HepG2 (cell line): ENCODE results near the gene TBX10. TPM values are rescaled to one million over a fixed set of nuclear protein-coding genes. Genes with fewer than 3 reads are reported as not detected.

Experiments used
- ARID4A ChIP-seq: sonication (generic); formaldehyde crosslinking; IDR thresholded peaks from 2 replicates; pipeline ENCODE4 v1.5.0; 2020; ENCODE audit warnings: mild to moderate bottlenecking, missing genetic modification reagents, borderline replicate concordance
- FOSL1 ChIP-seq: sonication (generic); formaldehyde crosslinking; IDR thresholded peaks from 2 replicates; pipeline ENCODE4 v1.9.0; 2021; ENCODE audit warnings: missing genetic modification reagents, borderline replicate concordance
- MIER2 ChIP-seq: IDR thresholded peaks from 2 replicates; pipeline ENCODE4 v1.6.1; 2016; ENCODE audit warnings: missing biosample characterization, missing genetic modification reagents
- RAD21 ChIP-seq: fragments of 450-650 bp; formaldehyde crosslinking; IDR thresholded peaks from 2 replicates; pipeline ENCODE4 v1.5.0; 2020; ENCODE audit warnings: mild to moderate bottlenecking
- REST ChIP-seq, 2 experiments: IDR thresholded peaks; 2 replicates each; pipeline ENCODE4 v1.6.1; 2011 to 2012; ENCODE audit warnings: low read length in 2 of 2, borderline replicate concordance in 1 of 2, low read depth in 1 of 2, mild to moderate bottlenecking in 1 of 2, moderate library complexity in 1 of 2
- SALL1 ChIP-seq: sonication (generic); formaldehyde crosslinking; IDR thresholded peaks from 2 replicates; pipeline ENCODE4 v1.8.0; 2022; ENCODE audit warnings: mild to moderate bottlenecking, missing genetic modification reagents
- STAG1 ChIP-seq: sonication (generic); formaldehyde crosslinking; IDR thresholded peaks from 2 replicates; pipeline ENCODE4 v1.4.0; 2020; ENCODE audit warnings: missing genetic modification reagents
- ZFX ChIP-seq: sonication (generic); formaldehyde crosslinking; IDR thresholded peaks from 2 replicates; pipeline ENCODE4 v1.4.0; 2020; ENCODE audit warnings: mild to moderate bottlenecking, low read depth, missing genetic modification reagents, moderate library complexity
- ZNF768 ChIP-seq: sonication (generic); formaldehyde crosslinking; IDR thresholded peaks from 2 replicates; pipeline ENCODE4 v1.4.0; 2020; ENCODE audit warnings: missing genetic modification reagents
- polyA plus RNA-seq, 8 experiments: library from polyadenylated mRNA; depleted of rRNA in 3 of 8; stranded (reverse) in 7 of 8; unstranded in 1 of 8; fragments of >200 nt; fragmentation: Illumina TruSeq in 4 of 8; extraction: Trizol in 4 of 8; gene quantifications; 2 replicates each; pipeline versions ENCODE4 v1.2.1 to v1.2.3, GENCODE V29; 2011 to 2016; ENCODE audit warnings: low read depth in 4 of 8, missing spikeins in 1 of 8, mixed read lengths in 1 of 8; ENCODE audit not compliant: insufficient read depth in 1 of 8
- total RNA-seq, 5 experiments: library from RNA; depleted of rRNA; stranded (reverse); fragments of >200 nt; fragmentation: Illumina TruSeq; extraction: Trizol; gene quantifications; 2 replicates each; pipeline ENCODE4 v1.2.3, GENCODE V29; 2016; ENCODE audit warnings: low read depth in 1 of 5

The TBX10 gene
- total and polyA plus RNA-seq, 2 of the 13 experiments (the other 11 are each of a cell fraction or from before 2014, with no cell fraction given) = 0.27 to 1.7 TPM

GRCh38 chr11:67648140-67648795 lies 8.7 kb upstream of the TBX10 start (continued):
- TF ChIP-seq ZFX (CRISPR knock-in tag) (no peak), REST (IDR thresholded peaks at IDR 0.05; ENCODE audit: borderline replicate concordance in 1 of 2, low read depth in 1 of 2, low read length in 2 of 2) (no peak), ARID4A (CRISPR knock-in tag) (0 out of 2 replicates have a peak, but pooled peaks have one; percentile 22), MIER2 (CRISPR knock-in tag) (no peak), ZNF768 (CRISPR knock-in tag) (peak; percentile 15; the same call in 1 of the 2 replicates), STAG1 (CRISPR knock-in tag) (peak; percentile 57), SALL1 (CRISPR knock-in tag) (peak; percentile 27; the same call in 1 of the 2 replicates), RAD21 (CRISPR knock-in tag) (peak; percentile 79), FOSL1 (CRISPR knock-in tag) (no peak)
- TF ChIP-seq, all 625 proteins: peak for 22
